HuH-7.5 (cell line): Measurements from ENCODE around the gene HRK.

Source experiments
- DNase-seq: peaks from one replicate; pipeline ENCODE4 v3.0.0; 2011; ENCODE audit warnings: low spot score

The HRK gene

DNA sequence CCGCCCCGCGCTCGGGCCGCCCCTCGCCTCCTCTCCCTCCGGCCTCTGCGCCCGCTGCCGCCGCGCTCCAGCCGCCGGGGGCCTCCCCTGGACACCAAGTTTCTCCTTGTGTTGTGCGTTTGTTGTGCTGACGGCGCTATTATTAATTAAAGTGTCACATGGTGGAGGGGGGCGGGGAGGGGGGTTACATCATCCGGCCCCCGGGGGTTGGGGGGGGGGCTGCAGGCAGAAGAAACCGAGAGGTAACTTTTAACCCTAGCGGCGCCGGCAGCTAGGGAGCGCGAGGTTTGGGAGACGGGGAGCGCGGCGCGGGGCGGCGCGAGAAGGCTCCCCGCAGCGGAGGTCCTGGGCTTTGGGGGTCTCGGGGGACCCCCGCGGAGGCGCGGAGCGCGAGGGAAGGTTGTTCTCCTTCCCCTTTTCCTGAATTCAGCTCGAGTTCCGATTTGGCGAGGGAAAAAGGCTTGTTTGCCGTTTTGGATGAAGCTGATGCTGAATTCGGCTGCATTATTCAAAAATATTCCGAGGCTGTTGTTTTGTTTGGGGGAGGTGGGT, at the start of gene HRK:
HRK (minus strand) TSS at position 117 of the 552 bp plus-strand sequence. CDS start 134 bp downstream, outside the sequence.
- peak; percentile 57 for DNase-seq

DNA sequence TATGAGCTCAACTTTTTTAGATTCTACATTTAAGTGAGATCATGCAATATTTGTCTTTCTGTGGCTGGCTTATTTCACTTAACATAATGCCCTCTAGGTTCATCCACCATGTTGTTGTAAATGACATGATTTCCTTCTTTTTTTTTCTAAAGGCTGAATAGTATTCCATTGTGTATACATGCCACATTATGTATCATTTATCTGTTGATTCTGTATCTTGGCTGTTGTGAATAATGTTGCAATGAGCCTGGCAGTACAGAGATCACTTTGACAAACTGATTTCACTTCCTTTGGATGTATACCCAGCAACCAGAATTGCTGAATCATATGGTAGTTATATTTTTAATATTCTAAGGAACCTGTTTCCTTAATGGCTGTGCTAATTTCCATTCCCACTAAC, 48.6 kb upstream of the HRK start:
- no peak for DNase-seq

DNA sequence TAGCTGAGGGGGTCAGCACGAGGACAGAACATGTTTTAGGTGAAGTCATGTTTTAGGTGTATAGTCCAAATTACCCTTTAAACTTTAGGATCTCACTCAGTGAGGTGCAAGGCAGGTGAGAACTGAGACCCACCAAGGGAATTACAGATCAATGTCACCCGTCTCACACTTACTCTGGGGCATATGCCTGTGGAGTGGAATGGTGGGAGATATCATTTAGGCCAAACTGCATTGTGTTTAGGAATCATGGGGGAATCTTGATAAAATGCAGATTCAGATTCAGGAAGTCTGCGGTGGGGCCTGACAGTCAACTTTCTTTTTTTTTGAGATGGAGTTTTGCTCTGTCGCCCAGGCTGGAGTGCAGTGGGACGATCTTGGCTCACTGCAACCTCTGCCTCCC, 47.3 kb upstream of the HRK start:
- DNase-seq = no peak

DNA sequence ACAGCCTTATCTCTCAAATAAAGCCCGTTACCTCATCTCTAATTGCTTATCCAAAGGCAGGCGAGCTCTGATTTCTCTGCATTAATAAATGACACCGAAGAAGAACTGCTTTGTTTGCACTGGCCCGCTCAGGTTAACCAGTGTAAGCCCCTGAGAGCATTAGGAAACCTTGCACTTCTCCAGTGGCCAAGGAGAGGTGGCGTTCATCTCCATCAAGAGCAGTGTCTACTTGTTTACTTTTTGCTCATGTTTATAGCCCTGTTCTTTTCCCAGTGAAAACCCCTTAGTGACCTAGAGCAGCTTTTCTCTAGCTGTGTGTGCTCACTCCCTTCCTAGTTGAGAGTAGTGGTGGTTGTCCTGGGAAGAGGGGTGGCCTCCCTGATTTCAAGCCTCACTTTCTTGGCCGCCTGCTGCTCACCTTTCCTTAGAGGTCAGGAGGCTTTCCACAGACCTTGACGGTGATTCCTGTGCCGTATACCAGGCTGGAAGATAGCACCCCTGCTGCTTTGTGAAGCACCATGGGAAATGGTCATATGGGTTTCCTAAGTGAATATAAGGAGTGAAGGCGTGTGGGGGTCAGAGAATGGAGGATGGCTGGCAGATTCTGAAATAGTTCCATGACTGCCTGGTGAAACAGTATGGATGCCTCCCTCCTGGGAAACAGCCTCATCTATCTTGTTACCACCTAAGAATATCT, 46.2 kb upstream of the HRK start:
- no peak for DNase-seq

DNA sequence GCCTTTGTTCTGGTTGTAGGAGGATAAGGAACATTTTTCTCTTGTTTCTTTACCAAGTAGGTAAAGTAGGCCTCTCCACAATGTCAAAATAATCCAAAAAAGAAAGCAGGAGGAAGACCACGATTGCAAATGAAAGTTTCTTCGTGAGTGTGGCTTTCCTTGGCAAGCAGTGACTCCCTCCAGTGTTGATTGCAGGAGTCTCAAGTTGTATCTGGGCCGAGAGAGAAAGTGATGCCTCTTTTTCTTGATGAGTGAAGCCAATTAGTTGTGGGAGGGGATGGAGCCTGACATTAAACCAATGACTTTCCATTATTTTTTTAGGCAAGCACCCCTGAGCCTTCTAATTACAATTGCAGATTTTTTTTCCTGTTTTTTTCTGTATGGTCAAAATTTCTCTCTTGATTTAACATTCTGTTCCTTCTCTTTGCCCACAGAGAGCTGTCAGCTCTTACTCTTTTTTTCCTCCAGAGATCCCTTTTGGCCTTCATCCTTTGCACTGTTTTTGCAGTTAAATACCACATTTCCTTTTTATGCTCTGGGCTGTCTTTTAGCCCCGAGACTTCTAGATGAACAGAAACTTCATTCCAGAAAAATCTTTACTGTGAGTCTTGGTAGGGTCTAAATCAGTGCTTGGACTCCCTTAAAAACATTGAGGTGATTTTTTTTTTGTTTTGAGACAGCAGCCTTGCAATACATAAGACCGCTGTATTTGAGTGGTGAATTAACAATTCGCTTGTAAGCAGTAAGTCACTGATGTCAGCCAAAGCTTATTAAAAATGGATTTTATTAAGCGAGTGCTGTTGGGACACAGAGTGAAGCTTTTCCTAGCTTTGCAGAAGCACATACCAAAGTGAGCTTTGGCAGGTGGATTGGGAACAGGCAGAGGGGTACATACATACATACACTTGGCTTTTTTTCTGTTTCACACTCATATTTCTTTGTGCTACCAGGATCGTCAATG, 45.3 kb upstream of the HRK start:
- no peak for DNase-seq

DNA sequence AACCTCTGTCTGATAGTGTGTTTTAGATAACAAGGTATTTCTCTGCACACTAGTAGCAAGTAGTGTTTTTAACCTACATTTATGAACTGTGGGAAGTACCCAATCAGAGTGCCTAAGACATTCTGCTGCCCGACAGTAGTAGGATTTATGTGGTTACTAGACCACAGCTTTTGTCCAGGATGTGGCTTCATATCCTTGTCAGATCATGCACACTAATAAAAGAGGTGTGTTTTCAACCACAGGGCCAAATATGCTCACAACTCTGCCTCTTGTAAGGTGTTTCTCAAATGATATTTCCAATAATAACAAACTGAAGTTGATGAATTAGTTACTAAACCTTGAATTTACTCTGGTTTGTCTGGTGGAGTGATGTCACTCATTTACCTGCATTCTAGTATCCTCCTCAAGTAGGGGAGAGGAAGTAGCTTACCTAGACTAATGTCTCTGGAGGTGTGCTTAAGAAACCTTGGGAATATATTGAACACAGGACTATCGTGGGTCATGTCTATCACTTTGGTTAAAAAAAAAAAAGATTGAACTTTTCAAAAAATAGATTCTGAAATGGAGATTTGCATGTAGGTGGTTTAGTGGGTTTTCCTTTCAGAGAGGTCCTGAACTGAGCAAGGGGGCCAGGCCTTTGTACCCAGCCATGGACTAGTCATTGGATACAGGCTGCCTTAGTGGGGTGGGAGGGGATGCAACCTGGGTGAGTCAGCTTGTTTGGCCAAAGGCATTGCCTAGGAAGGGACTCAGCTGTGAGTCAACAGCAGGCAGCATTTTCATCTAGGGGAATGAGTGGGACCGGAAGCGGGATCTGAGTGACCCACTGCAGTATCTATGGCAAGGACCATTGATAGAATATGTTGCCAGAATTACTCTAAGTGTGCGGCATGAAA, 43.6 kb upstream of the HRK start:
- no peak for DNase-seq

DNA sequence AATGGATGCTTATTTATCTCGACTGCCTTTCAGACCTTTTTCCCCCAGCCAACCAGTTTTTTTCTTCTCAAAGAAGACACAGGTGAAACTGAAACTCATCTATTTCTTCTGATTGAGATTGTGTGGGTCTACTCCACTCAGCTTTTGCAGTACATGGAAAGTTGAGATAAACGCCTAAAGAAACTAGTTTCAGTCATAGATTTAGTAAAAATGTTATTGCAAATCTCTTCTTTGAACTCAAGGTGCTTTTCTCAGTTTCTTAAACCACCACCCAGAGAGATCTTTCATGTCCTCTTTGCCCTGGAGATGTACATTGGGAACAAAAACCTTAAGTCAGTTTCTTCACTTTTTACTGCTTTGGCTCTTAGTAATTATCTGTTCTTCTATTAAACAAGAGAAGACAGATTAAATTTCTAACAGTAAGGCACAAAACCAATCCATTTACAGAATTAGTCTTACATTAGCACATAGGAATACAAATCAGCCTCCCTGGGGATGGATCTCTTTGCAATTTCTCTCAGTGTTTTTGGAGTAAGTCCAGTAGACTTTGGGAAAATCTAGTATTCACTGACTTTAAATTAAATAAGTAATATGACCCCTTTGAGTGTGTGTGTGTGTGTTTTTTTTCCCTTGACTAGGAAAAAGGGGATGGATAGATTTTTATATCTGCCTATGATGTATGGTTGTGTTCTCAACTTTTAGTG, 41.1 kb upstream of the HRK start:
- DNase-seq = no peak

DNA sequence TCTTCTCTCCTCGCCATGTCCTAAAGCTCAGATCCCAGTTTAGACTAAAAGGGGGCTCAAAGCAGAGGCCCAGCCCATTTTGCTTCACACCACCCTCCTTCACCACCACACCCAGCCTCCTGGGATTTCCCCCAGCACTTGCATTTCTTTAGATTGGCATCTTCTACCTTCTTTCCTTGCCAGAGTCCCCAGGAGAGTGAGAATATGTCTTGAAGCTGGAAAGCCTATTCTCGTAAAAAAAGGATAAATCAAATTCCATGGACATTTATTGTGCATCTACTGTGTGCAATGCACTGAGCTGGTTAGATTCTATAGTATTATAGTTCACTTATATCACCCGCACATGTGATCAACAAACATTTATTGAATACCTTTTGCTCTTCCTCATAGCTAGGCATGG, 39.7 kb upstream of the HRK start:
- no peak for DNase-seq

DNA sequence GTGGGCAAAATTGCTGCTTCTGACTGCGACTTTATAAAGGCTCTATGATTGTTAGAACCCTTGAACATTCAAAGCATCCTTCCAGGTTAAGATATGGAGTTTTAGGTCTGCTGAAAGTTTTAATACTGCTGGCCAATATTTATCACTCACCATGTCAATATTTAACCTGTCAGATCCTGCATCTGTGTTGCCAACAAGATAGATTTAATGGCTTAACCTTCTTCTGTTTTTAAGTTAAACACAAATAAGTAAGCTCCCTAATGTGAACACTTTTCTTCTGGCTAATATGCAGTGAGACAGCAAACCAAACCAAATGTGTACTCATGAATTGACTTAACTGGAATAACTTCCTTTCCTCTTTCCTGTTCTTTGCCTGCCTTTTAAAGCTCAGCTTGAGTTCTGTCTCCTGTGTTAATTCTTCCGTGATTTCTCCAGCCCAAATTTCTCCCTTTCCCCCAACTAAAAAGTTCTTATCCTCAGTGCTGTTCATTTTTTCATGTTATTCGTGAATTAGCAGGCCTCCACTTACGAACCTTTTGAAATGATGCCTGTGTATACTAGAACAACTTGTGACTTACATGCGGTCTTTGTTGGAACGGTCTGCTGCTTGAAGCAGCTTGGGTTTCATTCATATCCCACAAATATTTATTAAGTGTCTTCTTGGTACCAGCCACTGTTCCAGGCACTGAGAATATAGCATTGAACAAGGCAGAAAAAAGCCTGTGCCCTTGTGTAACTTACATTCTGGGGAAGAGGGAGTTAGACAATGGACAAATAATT, 38.7 kb upstream of the HRK start:
- no peak for DNase-seq

DNA sequence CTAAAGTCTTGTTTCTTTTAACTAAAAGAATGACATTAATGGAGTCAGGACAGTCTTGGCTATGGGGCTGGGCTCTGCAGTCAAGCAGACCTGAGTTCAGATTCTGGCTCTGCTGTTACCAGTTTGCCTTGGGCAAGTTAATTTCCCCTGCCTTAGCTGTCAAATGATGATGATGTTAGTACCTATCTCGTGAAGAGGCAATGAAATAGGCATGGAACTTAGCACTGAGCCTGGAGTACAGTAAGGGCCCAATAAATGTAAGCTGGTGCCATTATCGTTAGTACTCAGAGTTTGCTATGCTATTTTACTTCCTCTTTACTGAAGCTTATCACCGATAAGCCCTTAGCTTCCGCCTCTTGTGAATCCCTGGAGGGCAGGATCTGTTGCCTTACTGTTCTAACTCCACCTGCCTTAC, 38.0 kb upstream of the HRK start:
- DNase-seq = no peak

DNA sequence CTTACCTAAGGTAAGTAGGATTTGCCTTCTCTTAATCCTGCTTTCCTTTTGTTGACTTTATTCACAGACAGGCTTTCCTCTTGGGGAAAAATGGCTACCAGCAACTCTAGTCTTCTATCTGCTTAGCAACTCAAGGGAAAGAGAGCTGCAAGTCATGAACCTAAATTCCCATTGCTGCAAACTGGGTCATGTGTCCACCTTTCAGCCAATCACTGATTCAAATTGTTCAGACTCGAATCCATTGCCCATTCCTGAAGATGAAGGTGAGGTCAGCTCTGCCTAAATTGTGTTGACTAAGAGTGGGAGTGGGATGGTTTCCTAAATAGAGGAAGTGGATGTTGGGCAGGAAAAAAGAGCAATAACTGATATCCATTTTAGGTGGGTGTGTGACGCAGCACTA, 37.2 kb upstream of the HRK start:
- no peak for DNase-seq

DNA sequence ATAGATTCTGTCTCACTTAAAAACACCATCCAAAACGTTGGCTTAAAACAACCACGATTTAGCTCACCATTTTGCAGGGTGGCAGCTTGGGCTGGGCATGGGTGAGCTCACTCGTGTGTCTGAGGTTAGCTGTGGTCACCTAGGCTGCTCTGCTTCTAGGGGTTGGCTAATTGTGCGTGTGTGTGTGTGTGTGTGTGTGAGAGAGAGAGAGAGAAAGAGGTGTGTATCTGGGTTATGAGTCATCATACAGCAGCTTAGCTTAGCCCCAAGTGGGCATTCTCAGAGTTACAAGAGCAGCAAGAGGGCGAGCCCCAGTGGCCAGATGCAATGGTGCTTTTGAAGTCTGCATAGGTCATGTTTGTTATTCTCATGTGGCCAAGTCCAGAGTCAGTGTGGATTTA, 35.5 kb upstream of the HRK start:
- peak; percentile 63 for DNase-seq

DNA sequence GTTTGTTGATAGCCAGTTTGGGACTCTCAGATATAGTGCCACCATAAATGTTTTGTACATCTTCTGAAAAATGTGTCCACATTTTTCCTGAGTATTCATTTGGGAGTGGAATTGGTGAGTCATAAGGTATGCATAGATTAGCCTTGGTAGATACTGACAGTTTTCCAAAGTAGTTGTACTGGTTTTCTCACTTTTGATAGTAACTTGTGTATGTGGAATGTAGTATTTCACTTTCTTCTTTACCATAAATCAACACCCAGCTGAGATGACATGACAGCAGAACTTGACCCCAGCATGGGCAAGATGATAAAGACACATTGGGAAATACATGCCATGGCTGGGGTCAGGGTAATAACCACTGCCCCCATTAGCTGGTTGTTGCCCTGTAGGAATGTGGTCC, 34.9 kb upstream of the HRK start:
- no peak for DNase-seq

DNA sequence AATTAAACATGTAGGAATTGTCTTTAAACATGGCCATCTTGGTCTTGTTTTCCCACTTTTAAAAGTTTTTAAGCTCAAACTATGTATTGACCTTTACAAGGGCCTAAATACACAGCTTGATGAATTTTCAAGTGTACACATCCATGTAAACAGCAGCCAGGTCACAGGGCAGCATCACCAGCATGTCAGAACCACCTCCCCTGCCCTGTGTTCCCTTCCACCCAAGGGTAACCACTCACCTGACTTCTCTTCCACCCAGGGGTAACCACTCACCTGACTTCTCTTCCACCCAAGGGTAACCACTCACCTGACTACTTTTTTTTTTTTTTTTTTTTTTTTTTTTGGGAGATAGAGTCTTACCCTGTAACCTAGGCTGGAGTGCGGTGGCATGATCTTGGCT, 34.1 kb upstream of the HRK start:
- DNase-seq = no peak

DNA sequence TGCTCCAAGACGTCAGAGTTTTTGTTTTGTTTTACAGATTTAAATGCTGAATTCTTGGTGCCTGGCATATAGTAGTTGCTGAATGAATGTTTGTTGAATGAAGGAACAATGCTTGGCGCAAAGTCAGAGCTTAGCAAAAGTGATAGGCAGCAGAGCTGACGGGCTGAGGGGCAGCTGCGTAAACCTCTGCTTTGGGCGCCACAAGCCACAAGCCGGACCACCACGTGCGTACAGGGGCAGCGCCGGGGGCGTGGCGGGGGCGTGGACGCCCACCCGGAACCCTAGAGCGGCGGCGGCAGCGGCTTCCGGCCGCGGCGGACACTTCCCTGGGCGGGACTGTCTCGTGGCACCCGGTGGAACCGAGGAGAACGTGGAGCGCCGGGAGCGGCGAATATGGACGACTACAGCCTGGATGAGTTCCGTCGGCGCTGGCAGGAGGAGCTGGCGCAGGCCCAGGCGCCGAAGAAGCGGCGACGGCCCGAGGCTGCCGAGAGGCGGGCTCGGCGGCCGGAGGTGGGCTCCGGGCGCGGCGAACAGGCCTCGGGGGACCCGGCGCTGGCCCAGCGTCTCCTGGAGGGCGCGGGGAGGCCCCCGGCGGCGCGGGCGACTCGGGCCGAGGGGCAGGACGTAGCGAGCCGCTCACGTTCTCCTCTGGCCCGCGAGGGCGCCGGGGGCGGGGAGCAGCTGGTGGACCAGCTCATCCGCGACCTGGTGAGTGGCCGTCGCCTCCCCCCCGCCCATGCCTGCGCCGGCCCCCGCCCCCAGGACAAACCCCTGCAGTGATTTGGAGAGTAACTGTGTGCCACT, 29.6 kb upstream of the HRK start, which contains the start of gene FBXW8:
FBXW8 (plus strand) TSS at position 306 of the 807 bp plus-strand sequence; CDS start at position 394, 88 bp downstream.
- DNase-seq = peak; percentile 64

DNA sequence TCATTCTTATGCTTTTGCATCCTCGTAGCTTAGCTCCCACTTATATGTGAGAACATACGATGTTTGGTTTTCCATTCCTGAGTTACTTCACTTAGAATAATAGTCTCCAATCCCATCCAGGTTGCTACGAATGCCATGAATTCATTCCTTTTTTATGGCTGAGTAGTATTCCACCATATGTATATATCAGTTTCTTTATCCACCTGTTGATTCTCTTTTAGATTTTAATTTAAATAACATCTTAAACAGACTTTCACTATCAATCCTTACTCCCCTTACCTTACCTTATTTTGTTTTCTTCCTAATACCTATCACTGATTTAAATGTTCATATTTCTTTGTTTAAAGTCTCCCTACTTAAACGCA, 29.0 kb upstream of the HRK start:
- no peak for DNase-seq

DNA sequence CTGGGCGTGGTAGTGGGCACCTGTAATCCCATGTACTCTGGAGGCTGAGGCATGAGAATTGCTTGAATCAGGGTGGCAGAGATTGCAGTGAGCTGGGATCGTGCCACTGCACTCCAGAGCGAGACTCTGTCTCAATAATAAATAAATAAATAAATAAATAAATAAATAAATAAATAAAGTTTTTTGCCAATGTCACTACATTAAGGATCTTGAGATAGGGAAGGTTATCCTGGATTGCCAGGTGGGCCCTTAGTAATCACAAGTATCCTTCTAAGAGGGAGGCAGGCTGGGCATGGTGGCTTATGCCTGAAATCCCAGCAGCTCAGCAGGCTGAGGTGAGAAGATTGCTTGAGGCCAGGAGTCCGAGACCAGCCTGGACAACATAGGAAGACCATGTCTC, 25.0 kb upstream of the HRK start:
- no peak for DNase-seq

DNA sequence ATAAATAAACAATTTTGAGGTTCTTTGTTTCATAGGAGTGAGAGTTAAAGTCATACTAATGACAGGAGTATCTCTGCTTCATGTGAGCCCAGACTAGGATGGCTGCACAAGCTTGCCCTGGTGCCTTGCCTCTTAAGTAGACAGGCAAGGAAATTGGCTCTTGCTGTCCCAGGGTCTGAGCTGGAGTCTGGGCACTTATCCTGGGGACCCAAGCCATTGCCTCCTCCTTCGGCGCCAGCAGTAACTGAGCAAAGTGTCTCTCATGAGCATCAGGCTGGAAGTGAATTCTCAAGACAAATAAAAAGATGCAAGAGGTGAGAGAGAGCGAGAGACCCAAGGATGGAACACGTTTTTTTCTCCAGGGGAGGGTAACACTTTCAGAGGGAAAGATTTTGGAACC, 22.6 kb upstream of the HRK start:
- no peak for DNase-seq

DNA sequence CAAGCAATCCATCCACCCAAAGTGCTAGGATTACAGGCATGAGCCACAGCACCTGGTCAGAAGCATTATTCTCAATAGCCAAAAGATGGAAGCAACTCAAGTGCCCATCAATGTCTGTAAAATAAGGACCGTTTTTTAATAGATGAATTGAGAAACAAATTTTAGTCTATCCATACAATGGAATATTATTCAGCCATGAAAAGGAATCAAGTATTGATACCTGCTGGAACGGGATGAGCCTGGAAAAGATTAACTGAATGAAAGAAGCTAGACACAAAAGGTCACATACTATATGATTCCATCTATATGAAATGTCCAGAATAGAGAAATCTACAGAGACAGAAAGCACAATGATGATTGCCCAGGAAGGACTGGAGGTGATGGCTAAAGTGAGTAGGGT, 20.4 kb upstream of the HRK start:
- DNase-seq = no peak

DNA sequence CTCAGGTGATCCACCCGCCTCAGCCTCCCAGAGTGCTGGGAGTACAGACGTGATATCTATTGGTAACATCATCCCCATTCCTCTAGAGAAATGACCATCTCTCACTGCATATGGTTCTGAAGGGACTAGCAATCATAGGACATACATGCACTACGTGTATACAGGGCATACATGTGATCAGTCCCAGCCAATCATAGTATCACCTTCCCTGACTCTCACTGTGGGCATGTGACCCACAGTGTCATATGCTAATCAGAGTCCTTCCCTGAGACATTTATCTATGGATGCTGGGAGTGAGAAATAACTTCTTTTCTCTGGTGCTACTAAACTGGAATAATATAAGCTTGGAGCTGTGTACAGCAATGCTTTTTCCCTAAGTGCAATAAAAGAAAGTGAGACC, 17.4 kb upstream of the HRK start:
- DNase-seq = no peak
